GM18873 (cell line): Measurements from ENCODE around the gene NCOA6.
"Not testable (repeated sequence)": the region's sequence is repeated elsewhere in the genome, so short reads cannot be mapped to it uniquely, and the experiment has no call there.

Source experiments
- ATAC-seq: cut with Tn5 transposase; IDR thresholded peaks from one replicate; pipeline ENCODE4 v1.9.1; 2021; ENCODE audit warnings: mild to moderate bottlenecking, moderate library complexity, moderate number of reproducible peaks; ENCODE audit not compliant: unreplicated experiment, low FRiP score

Gene NCOA6

DNA sequence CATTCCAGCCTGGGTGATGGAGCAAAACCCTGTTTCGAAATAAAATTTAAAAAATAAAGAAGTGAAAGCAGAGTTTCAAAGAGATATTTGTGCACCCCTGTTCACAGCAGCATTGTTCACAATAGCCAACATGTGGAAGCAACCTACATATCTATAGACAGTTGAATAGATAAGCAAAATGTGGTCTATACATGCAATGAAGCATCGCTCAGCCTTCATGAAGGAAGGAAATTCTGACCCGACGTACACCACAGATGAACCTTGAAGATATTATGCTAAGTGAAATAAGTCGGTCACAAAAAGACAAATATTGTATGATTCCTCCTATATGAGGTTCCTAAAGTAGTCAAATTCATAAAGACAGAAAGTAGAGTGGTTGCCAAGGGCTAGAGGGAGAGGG lies 6.5 kb upstream of the NCOA6 start:
- ATAC-seq: no peak

DNA sequence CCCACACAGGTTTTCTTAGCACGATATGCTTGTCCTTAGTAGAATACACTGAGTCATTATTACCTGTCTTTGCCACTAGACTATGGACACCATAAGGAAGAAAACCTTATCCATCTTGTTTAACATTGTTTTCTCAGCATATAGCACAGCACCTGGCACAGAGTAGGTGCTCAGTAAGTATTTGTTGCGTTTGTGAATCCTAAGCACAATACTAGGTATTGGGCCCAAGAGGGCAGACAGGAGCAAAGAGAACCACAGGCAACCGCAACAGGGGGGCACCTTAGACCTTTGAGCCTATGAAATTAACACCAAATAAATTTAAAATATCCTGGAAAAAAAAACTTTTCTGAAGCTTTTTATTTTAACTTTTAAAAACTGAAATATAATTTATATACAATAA lies 3.7 kb upstream of the NCOA6 start:
- no peak for ATAC-seq

DNA sequence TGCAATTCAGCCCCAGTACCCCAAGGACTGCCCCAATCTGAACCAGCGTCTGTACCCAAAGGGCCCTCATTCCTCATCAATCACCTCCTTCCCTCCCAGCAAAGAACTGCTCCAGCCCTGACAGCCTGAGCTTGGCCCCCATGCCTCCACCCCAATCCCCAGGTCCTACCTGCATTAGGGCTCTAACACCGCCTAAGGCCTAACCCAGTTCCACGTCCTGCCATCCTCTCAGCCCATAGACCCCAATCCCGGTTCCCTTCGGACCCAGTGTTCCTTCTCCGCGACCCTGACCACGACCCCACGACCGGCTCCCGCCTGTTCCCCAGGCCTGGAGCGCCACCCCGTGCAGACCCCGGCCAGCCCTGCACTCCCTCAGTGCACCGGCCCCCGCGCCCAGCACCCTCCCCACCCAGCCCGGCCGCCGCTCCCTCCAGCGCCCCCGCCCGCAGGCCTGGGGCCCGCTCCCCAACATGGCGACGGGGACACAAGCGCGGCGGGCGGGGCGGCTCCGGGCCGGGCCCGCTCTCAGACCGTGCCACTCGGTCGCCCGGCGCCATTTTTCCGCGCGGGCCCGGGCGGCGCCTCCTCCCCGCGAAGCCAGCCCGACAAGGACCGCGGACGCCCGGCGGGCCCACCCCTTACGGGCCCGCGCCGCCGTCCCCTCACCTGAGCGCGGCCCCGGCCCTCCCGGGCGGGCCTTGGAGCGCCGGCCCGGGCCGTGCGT lies 483 bp downstream of the NCOA6 start:
- ATAC-seq: peak; percentile 38

DNA sequence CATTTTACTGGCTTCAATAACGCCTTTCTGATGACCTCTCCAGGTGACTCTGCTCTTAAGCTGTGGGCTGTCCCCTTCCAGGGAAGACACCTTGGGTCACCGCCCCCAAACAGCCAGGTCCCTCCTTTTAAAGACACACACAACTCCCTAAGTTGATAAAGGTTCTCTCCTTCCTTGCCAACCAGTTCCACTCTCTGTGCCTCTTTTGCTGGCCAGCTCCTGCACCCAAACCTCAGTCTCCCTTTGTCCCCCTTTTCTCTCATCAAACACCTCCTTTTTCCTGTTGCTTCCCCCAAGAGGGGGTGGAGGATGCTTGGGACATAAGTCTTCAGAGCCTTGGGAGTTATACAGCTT lies 1.0 kb downstream of the NCOA6 start:
- peak; percentile 65 for ATAC-seq

DNA sequence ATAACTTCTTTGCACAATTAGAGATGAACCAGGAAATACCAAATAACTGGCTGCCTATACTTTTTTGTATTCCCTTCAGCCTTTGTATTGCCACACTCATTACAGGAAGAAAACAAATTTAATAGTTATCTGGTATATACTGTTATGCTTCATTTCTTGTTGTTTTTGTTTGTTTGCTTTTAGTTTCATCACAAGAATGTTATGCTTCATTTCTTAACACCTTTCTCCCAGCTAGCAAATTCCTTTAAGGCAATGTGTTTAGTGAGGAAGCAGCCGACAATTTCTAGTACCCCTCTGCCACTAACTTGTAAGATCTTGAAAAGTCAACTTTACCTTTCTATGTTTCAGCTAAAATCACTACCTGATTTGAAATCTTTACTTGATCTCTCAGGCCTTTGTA lies 1.4 kb downstream of the NCOA6 start:
- no peak for ATAC-seq

DNA sequence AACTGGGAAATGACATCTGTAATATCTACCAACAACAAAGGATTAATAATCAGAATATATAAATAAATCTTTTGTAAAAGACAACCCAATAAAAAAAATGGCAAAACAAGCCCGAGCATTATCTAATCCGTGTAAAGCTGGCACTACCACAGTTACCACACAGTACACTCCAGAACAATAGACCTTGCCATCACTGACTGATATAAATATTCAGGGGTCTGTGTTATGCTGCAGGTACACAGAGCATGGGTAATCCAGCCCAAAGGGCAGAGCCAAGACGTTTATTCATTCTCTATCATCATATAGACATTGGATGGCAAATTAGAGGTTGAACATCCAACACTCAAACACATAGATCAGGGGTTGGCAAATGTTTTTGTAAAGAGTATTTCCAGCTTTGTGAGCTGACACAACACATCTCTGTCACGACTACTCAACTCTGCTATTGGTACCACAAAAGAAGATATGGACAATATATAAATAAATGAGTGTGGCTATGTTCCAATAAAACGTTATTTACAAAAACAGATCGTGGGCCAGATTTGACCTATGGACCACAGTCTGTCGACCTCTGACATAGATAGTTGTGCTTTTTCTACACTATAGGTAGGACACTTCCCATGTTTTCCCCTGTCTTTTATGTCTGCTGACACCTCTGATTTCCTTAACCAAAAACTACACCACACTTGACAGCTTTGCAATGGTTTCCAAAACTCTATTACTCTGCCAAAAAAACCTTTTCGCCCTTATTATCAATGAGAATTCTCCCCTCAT lies 4.5 kb downstream of the NCOA6 start:
- no peak for ATAC-seq

DNA sequence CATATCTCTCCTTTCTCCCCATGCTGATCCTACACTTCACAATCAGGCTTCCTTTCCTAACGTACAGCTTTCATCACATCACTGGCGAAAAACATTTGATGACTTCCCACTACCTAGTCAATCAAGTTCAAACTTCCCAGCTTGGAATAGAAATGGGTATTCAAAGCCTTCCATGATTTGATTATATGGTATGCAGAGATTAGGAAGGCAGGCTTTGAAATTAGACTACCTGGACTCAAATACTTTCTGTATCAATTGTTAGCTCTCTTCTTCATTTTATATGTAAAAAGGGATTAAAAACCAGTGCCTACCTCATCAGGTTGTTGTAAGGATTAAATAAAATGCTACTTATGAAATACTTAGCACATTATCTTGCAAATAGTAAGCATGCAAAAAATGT lies 7.7 kb downstream of the NCOA6 start:
- no peak for ATAC-seq

DNA sequence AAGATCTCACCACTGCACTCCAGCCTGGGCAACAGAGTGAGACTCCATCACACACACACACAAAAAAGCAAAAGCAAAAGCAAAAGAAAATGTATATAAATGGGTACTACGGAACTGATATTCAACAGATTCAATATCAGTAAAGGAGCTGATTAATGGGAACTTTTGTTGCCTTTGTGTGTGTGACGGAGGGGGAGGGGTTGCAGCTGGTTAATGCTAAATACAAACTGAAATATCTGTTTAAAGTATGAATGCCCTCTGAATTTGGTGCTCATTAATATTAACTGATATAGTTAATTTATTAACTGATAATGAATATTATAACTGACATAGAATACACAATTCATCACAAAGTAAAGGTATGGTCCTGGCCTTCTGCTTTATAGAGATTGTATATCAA lies 8.4 kb downstream of the NCOA6 start:
- ATAC-seq: no peak

DNA sequence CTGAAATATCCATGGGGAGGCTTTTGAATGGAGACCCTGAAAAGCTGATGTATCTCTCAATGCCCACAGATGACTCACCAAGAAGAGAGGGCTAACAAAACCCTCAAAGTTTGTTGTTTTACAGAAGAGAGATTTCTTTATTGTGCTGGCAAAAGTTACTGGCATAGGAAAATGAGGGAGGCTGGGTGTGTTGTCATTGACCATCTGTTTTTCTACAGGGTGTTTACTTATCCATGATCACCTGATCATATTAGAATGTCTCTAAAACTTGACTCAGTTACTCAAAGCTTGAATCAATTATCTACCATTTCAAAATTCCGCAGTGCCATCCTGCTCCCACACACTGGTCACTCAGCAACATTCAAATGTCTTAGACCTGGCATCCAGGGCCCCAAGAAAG lies 9.8 kb downstream of the NCOA6 start:
- no peak for ATAC-seq

DNA sequence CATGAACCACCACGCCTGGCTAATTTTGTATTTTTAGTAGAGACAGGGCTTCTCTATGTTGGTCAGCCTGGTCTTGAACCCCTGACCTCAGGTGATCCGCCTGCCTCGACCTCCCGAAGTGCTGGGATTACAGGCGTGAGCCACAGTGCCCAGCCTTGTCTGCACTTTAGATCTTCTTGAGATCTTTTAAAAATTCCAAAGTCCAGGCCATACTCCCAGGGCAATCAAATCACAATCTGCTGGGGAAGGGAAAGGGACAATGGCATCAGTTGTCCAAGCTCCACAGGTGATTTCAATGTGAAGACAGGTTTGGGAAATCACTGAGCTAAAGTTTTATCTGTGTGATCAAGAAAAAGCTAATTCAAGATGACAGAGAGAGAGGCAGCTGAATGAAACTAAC lies 16.9 kb downstream of the NCOA6 start:
- no peak for ATAC-seq

DNA sequence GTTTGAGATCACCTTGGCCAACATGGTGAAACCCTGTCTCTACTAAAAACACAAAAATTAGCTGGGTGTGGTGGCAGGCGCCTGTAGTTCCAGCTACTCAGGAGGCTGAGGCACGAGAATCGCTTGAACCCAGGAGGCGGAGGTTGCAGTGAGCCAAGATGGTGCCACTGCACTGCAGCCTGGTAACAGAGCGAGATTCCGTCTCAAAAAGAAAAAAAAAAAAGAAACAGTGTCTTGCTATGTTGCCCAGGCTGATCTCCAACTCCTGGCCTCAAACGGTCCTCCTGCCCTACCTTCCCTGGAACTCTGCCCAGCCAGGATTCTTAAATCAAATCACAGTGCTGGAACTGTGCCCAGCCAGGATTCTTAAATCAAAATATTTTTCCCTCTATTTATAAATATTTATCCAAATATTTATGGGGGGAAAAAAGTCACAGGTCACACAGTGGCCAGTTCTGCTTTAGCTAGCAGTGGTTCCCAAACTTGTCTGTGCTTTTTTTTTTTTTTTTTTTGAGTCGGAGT lies 17.4 kb downstream of the NCOA6 start:
- ATAC-seq: not testable (repeated sequence)

DNA sequence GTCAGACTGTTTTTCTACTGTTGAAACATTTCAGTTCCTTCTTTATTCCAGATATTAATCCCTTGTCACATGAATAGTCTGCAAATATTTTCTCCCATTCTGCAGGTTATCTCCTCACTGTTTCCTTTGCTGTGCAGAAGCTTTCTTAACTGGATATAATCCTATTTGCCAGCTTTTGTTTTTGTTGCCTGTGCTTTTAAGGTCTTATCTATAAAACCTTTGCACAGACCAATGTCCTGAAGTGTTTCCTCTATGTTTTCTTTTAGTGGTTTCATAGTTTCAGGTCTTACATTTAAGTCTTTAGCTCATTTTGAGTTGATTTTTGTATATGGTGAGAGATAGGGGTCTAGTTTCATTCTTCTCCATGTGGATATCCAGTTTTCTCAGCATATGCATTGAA lies 19.2 kb downstream of the NCOA6 start:
- ATAC-seq: no peak

DNA sequence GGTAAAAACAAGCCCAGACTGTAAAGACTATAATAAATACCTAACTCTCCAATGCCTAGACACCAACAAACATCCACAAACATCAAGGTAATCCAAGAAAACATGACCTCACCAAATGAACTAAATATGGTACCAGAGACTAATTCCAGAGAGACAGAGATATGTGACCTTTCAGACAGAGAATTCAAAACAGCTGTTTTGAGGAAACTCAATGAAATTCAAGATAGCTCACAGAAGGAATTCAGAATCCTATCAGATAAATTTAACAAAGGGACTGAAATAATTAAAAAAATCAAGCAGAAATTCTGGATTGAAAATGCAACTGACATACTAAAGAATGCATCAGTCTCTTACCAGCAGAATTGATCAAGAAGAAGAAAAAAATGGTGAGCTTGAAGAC lies 26.6 kb downstream of the NCOA6 start:
- no peak for ATAC-seq

DNA sequence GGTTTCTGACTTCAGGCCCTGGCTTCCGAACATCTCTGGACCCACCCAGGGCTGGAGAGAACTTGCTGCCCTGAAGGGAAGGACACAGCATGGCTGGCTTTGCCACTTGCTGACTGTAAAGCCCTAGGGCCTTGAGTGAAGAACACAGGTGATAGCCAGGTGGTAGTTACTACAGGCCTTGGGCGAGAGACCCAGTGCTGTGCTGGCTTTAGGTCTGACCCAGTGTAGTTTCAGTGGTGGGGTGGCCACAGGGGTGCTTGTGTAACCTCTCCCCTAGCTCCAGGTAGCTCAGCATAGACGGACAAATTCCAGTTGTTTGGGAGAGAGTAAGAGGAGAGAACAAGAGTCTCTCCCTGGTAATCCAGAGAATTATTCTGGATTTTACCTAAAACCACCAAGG lies 27.1 kb downstream of the NCOA6 start:
- no peak for ATAC-seq

DNA sequence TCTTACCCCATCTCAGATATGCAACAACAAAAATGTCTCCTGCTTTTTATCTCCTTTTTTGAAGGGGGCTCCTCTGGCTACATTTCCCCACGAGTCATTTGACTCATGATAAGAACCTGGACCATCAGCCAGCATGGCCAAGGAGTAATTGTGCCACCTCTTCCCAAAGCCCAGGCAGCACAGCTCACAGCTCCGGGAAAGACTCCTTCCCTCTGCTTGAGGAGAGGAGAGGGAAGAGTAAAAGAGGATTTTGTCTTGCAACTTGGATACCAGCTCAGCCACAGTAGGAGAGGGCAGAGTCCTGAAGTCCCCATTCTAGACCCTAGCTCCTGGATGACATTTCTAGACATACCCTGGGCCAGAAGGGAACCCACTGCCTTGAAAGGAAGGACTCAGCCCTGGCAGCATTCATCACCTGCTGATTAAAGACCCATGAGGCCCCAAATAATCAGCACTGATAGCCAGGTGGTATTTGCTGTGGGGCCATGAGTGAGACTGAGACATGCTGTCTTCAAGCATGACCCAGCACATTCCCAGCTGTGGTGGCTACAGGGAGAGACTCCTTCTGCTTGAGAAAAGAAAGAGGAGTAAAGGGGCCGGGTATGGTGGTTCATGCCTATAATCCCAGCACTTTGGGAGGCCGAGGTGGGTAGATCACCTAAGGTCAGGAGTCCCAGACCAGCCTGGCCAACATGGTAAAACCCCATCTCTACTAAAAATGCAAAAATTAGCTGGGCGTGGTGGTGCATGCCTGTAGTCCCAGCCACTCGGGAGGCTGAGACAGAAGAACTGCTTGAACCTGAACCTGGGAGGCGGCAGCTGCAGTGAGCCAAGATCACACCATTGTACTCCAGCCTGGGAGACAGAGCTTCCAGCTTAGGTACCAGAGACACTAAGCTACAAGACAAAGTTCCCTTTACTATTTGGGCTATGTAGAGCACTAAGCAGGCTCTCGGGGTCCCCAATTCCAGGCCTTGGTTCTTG lies 28.1 kb downstream of the NCOA6 start:
- no peak for ATAC-seq

DNA sequence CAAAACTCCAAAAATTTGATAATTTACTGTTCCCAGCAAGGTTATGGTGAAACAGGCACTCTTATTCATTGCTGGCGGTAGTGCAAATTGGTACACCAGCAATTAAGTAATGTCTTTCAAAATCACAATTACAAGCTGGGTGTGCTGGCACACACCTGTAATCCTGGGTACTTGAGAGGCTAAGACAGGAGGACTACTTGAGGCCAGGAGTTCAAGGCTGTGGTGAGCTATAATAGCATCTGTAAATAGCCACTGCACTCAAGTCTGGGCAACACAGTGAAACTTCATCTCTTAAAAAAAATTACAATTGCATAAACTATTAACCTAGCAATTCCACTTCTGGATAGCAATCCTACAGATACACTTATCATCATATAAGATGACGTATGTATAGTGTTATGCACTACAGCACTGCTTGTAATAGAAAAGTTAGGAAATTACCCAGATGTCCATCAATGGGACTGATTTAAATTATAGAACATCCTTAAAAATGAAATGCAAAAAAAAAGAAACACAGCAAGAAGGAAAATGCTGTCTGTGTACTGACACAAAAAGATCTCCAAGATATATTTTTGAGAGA lies 31.4 kb downstream of the NCOA6 start:
- ATAC-seq: no peak

DNA sequence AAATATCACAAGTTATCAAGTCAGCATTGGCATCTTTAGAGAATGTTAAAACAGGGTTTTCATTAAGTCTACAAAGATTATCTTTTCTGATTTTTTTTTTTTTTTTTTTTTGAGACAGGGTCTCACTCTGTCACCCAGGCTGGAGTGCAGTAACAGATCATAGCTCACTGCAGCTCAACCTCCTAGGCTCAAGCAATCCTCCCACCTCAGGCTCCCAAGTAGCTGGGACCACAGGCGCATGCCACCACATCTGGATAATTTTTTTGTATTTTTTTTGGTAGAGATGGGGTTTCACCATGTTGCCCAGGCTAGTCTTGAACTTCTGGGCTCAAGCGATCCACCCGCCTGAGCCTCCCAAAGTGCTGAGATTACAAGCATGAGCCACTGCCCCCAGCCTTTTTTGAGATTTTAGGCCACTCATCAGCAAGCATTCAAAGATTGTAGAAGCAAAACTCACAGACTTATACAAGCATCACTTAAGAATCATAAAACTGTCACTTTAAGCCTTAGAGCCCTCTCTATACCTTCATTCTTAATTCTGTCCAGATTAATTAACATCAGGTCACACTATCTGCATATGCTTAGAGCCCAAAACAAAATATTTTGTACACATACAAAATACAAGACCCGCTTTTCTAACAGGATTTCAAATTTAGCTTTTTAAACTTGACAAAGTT lies 32.6 kb downstream of the NCOA6 start:
- ATAC-seq: no peak

DNA sequence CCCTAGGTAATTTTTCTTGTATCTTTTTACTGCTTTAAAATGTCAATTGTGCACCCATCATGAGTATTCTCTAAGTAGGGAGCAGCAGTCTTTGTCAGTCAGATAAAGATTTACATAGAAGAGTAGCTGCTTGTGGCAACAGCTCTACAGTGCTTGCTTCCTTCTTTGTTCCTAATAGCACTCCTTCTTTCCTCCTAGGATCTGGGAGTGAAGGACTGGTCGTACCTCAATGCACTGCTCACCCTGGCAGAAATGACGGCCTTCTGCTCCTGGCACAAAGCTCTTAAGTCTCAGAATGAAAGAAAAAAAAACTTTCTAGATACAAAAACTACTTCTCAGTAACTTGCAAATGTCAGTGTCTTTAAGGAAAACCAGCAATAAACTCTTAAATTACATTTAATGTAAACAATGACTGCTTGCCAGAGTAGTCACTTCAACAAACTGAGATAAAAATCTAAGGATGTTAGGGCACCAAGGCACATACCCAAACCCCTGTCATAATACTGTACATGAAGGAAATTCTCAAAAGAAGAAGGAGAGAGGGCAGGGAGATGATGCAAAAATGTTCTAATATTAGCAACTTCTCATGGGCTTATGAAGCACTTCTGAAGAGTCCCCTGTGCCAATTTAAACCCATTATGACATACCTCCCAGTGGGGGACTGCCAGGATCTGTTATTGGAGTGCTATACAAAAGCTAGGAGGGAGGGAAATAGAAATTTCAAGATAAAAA lies 34.0 kb downstream of the NCOA6 start:
- no peak for ATAC-seq

DNA sequence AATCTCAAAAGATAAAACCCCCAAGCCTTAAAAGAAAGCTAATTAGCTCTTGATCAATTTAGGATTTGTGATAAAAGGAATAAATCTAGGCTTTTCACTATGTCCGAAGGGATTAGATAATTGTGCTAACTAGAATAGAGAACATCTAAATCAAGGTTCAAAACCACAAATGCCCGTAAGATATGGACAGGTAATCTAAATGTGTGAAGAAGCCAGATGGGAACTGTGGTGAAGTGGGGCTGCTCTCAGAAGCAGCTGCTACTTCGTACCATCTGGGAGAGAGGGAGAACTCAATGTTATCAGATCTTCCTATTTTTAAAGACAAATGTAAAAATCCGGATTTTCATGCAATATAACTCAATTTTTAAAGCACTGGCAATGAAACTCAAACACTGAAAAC lies 44.2 kb downstream of the NCOA6 start:
- ATAC-seq: no peak
